ENCODE measurements around the gene ASF1B.

- TF ChIP-seq GATA1 (IDR thresholded peaks at IDR 0.05; ENCODE audit: low read depth, low read length): no peak
- TF ChIP-seq POLR2A (IDR thresholded peaks at IDR 0.05; ENCODE audit: low read length): no peak
These were observed 24.2 kb downstream of the ASF1B start for GRCh38 chr19:14112051-14112808.
